IPS DF 4.7 (cell line): Measurements from ENCODE around the gene UBAP2.

Experiments
- DNase-seq: peaks from one replicate; pipeline ENCODE4 v3.0.0-alpha.2; 2013; ENCODE audit warnings: low spot score; ENCODE audit errors: extremely low read depth

UBAP2 gene

GRCh38 chr9:33878691-33879366 is 169.9 kb downstream of the UBAP2 start:
- DNase-seq, result no peak

- no peak for DNase-seq
These were observed 170.8 kb downstream of the UBAP2 start for GRCh38 chr9:33877727-33878489.
